Tibial nerve (tissue), 4 donors: ENCODE results near the gene LIMK1.

Experiments used
- EP300 ChIP-seq, 2 donors: sonication (generic); formaldehyde crosslinking; IDR thresholded peaks; one replicate each; pipeline ENCODE4 v1.6.1; 2017; ENCODE audit warnings: antibody characterized with exemption in 2 of 2, mild to moderate bottlenecking in 1 of 2
- POLR2A ChIP-seq, 2 donors: fragments of 450-650 bp; IDR thresholded peaks; one replicate each; pipeline ENCODE4 v1.6.1; 2017; ENCODE audit warnings: antibody characterized with exemption in 2 of 2, mild to moderate bottlenecking in 2 of 2, moderate library complexity in 2 of 2
- TF ChIP-seq, protein P1 (sequence below), 5 experiments: fragments of 200-600 bp in 3 of 5; fragments of 450-650 bp in 2 of 5; sonication (generic) in 3 of 5; IDR thresholded peaks; one replicate each; pipeline ENCODE4 v1.5.1; 2016 to 2019; ENCODE audit warnings: antibody characterized with exemption in 5 of 5, mild to moderate bottlenecking in 3 of 5, moderate library complexity in 2 of 5

GRCh38 chr7:74093671-74094223 lies 10.1 kb downstream of the LIMK1 start:
- TF ChIP-seq, protein P1, sequence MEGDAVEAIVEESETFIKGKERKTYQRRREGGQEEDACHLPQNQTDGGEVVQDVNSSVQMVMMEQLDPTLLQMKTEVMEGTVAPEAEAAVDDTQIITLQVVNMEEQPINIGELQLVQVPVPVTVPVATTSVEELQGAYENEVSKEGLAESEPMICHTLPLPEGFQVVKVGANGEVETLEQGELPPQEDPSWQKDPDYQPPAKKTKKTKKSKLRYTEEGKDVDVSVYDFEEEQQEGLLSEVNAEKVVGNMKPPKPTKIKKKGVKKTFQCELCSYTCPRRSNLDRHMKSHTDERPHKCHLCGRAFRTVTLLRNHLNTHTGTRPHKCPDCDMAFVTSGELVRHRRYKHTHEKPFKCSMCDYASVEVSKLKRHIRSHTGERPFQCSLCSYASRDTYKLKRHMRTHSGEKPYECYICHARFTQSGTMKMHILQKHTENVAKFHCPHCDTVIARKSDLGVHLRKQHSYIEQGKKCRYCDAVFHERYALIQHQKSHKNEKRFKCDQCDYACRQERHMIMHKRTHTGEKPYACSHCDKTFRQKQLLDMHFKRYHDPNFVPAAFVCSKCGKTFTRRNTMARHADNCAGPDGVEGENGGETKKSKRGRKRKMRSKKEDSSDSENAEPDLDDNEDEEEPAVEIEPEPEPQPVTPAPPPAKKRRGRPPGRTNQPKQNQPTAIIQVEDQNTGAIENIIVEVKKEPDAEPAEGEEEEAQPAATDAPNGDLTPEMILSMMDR (IDR thresholded peaks at IDR 0.05): no peak
- TF ChIP-seq POLR2A (IDR thresholded peaks at IDR 0.05) (no peak), EP300 (IDR thresholded peaks at IDR 0.05) (no peak)
